ENCODE results near the gene OR10T2. TPM values are rescaled to one million over a fixed set of nuclear protein-coding genes. Genes with fewer than 3 reads are reported as not detected.
"Not testable (repeated sequence)": the region's sequence is repeated elsewhere in the genome, so short reads cannot be mapped to it uniquely, and the experiment has no call there.

Gene OR10T2
- total RNA-seq, 1 donor from 2014 or later = not detected

GRCh38 chr1:158400871-158401270, 1.6 kb upstream of the OR10T2 start:
- Histone ChIP-seq H3K36me3 (ENCODE audit: control insufficient read depth in 3 of 3, insufficient read depth in 3 of 3, low read length in 3 of 3) (no peaks in the 10 kb centered on the region), H3K27me3 (ENCODE audit: control insufficient read depth in 3 of 3, insufficient read depth in 3 of 3, low read length in 3 of 3) (peaks cover 0 to 3% (median 0%) of the 10 kb centered on the region in 3 donors), H3K9ac (ENCODE audit: low read depth in 1 of 3, low read length in 3 of 3) (no peak overlapping the region), H3K4me3 (ENCODE audit: low read length in 3 of 3) (no peak overlapping the region), H3K9me3 (ENCODE audit: control insufficient read depth in 3 of 3, low read length in 3 of 3) (no peaks in the 10 kb centered on the region), H3K4me1 (ENCODE audit: control insufficient read depth in 3 of 3, insufficient read depth in 3 of 3, low read length in 3 of 3) (no peaks in the 10 kb centered on the region), H3K27ac (ENCODE audit: low read depth, low read length) (no peak overlapping the region)

- no peaks in the 10 kb centered on the region for H3K4me1 ChIP-seq (ENCODE audit: control insufficient read depth in 3 of 3, insufficient read depth in 3 of 3, low read length in 3 of 3)
- no peaks in the 10 kb centered on the region for H3K36me3 ChIP-seq (ENCODE audit: control insufficient read depth in 3 of 3, insufficient read depth in 3 of 3, low read length in 3 of 3)
- H3K9ac ChIP-seq (ENCODE audit: low read depth in 1 of 3, low read length in 3 of 3) = no peak overlapping the region
- H3K27me3 ChIP-seq (ENCODE audit: control insufficient read depth in 3 of 3, insufficient read depth in 3 of 3, low read length in 3 of 3) = peaks cover 0 to 3% (median 0%) of the 10 kb centered on the region in 3 donors
- no peak overlapping the region for H3K27ac ChIP-seq (ENCODE audit: low read depth, low read length)
- no peaks in the 10 kb centered on the region for H3K9me3 ChIP-seq (ENCODE audit: control insufficient read depth in 3 of 3, low read length in 3 of 3)
- H3K4me3 ChIP-seq (ENCODE audit: low read length in 3 of 3) = no peak overlapping the region
Measured at GRCh38 chr1:158396646-158397045, 2.6 kb downstream of the OR10T2 start.

- Histone ChIP-seq H3K36me3 (ENCODE audit: control insufficient read depth in 3 of 3, insufficient read depth in 3 of 3, low read length in 3 of 3) (no peaks in the 10 kb centered on the region), H3K9me3 (ENCODE audit: control insufficient read depth in 3 of 3, low read length in 3 of 3) (no peaks in the 10 kb centered on the region), H3K27ac (ENCODE audit: low read depth, low read length) (no peak overlapping the region), H3K27me3 (ENCODE audit: control insufficient read depth in 3 of 3, insufficient read depth in 3 of 3, low read length in 3 of 3) (no peaks in the 10 kb centered on the region), H3K9ac (ENCODE audit: low read depth in 1 of 3, low read length in 3 of 3) (no peak overlapping the region), H3K4me3 (ENCODE audit: low read length in 3 of 3) (no peak overlapping the region), H3K4me1 (ENCODE audit: control insufficient read depth in 3 of 3, insufficient read depth in 3 of 3, low read length in 3 of 3) (no peaks in the 10 kb centered on the region)
Measured at GRCh38 chr1:158393476-158393875, 5.8 kb downstream of the OR10T2 start.

DNA sequence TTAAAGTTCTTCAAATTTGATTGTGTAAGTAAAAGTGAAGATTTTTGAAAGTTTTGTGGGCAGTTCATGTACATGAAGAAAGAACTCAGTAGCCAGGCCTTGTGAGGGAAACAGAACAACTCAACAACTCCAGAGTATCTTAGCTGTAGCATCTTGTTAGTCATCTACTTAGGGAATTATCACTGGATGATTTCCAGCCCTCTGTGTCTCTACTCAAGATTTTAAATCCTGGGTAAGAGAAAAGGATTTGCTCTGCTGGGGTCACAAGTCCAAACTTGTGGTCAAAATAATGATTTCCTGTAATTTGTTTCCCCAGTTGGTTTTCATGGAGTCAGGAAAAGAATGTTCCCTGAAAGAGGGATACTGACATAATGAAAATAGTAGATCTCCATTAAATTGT, 8.2 kb downstream of the OR10T2 start:
- H3K4me3 ChIP-seq (ENCODE audit: low read length in 3 of 3) = no peak overlapping the region

GRCh38 chr1:158390331-158390730, 8.9 kb downstream of the OR10T2 start:
- H3K9ac ChIP-seq (ENCODE audit: low read depth in 1 of 3, low read length in 3 of 3) = no peak overlapping the region
- H3K27ac ChIP-seq (ENCODE audit: low read depth, low read length) = no peak overlapping the region
- no peaks in the 10 kb centered on the region for H3K27me3 ChIP-seq (ENCODE audit: control insufficient read depth in 3 of 3, insufficient read depth in 3 of 3, low read length in 3 of 3)
- H3K36me3 ChIP-seq (ENCODE audit: control insufficient read depth in 3 of 3, insufficient read depth in 3 of 3, low read length in 3 of 3) = no peaks in the 10 kb centered on the region
- no peaks in the 10 kb centered on the region for H3K9me3 ChIP-seq (ENCODE audit: control insufficient read depth in 3 of 3, low read length in 3 of 3)
- H3K4me1 ChIP-seq (ENCODE audit: control insufficient read depth in 3 of 3, insufficient read depth in 3 of 3, low read length in 3 of 3) = no peaks in the 10 kb centered on the region
- H3K4me3 ChIP-seq (ENCODE audit: low read length in 3 of 3) = no peak overlapping the region

More for the DNA sequence above, 8.2 kb downstream of the OR10T2 start:
- Histone ChIP-seq H3K27ac (ENCODE audit: low read depth, low read length) (no peak overlapping the region), H3K9me3 (ENCODE audit: control insufficient read depth in 3 of 3, low read length in 3 of 3) (no peaks in the 10 kb centered on the region), H3K4me1 (ENCODE audit: control insufficient read depth in 3 of 3, insufficient read depth in 3 of 3, low read length in 3 of 3) (no peaks in the 10 kb centered on the region), H3K36me3 (ENCODE audit: control insufficient read depth in 3 of 3, insufficient read depth in 3 of 3, low read length in 3 of 3) (no peaks in the 10 kb centered on the region), H3K27me3 (ENCODE audit: control insufficient read depth in 3 of 3, insufficient read depth in 3 of 3, low read length in 3 of 3) (no peaks in the 10 kb centered on the region), H3K9ac (ENCODE audit: low read depth in 1 of 3, low read length in 3 of 3) (no peak overlapping the region)

DNA sequence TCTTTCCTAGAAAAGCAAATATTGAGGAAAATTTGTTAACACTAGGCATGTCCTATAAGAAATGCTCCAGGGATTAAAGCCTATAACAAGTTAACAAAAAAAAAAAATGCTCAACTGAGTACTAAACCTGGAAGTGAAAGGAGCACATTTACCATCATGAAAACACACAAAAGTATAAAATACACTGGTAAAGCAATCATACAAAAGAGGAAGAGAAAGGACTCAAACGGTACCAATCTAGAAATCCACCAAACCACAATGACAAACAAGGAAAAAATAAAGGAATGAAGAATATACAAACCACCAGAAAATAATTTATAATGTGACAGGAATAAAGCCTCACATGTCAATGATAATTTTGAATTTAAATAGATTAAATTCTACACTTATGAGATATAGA, 24.4 kb downstream of the OR10T2 start:
- Histone ChIP-seq H3K4me1 (ENCODE audit: control insufficient read depth in 3 of 3, insufficient read depth in 3 of 3, low read length in 3 of 3) (no peaks in the 10 kb centered on the region), H3K4me3 (ENCODE audit: low read length in 3 of 3) (no peak overlapping the region), H3K27ac (ENCODE audit: low read depth, low read length) (no peak overlapping the region), H3K27me3 (ENCODE audit: control insufficient read depth in 3 of 3, insufficient read depth in 3 of 3, low read length in 3 of 3) (no peaks in the 10 kb centered on the region), H3K9me3 (ENCODE audit: control insufficient read depth in 3 of 3, low read length in 3 of 3) (peaks cover 0 to 9% (median 4%) of the 10 kb centered on the region in 3 donors), H3K36me3 (ENCODE audit: control insufficient read depth in 3 of 3, insufficient read depth in 3 of 3, low read length in 3 of 3) (no peaks in the 10 kb centered on the region), H3K9ac (ENCODE audit: low read depth in 1 of 3, low read length in 3 of 3) (no peak overlapping the region)

DNA sequence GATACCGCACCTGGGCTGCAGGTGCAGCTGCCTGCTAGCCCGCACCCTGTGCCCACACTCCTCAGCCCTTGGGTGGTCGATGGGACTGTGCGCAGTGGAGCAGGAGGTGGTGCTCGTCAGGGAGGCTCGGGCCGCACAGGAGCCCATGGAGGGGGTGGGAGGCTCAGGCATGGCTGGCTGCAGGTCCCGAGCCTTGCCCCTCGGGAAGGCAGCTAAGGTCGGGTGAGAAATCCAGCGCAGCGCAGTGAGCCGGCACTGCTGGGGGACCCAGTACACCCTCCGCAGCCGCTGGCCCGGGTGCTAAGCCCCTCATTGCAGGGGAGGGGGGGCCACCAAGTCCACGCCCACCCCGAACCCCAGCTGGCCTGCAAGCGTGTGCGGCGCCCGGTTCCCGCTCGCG, 25.2 kb downstream of the OR10T2 start:
- H3K36me3 ChIP-seq (ENCODE audit: control insufficient read depth in 3 of 3, insufficient read depth in 3 of 3, low read length in 3 of 3); H3K27me3 ChIP-seq (ENCODE audit: control insufficient read depth in 3 of 3, insufficient read depth in 3 of 3, low read length in 3 of 3); H3K4me1 ChIP-seq (ENCODE audit: control insufficient read depth in 3 of 3, insufficient read depth in 3 of 3, low read length in 3 of 3); H3K9ac ChIP-seq (ENCODE audit: low read depth in 1 of 3, low read length in 3 of 3); H3K27ac ChIP-seq (ENCODE audit: low read depth, low read length); H3K4me3 ChIP-seq (ENCODE audit: low read length in 3 of 3); H3K9me3 ChIP-seq (ENCODE audit: control insufficient read depth in 3 of 3, low read length in 3 of 3): not testable (repeated sequence)

GRCh38 chr1:158371188-158371953, 27.9 kb downstream of the OR10T2 start:
- Histone ChIP-seq H3K27ac (ENCODE audit: low read depth, low read length) (no peak overlapping the region), H3K4me1 (ENCODE audit: control insufficient read depth in 3 of 3, insufficient read depth in 3 of 3, low read length in 3 of 3) (no peaks in the 10 kb centered on the region), H3K9ac (ENCODE audit: low read depth in 1 of 3, low read length in 3 of 3) (no peak overlapping the region), H3K27me3 (ENCODE audit: control insufficient read depth in 3 of 3, insufficient read depth in 3 of 3, low read length in 3 of 3) (no peaks in the 10 kb centered on the region), H3K4me3 (ENCODE audit: low read length in 3 of 3) (no peak overlapping the region), H3K9me3 (ENCODE audit: control insufficient read depth in 3 of 3, low read length in 3 of 3) (peaks cover 0 to 9% (median 4%) of the 10 kb centered on the region in 3 donors), H3K36me3 (ENCODE audit: control insufficient read depth in 3 of 3, insufficient read depth in 3 of 3, low read length in 3 of 3) (no peaks in the 10 kb centered on the region)

- H3K36me3 ChIP-seq (ENCODE audit: control insufficient read depth in 3 of 3, insufficient read depth in 3 of 3, low read length in 3 of 3) = no peaks in the 10 kb centered on the region
- H3K27me3 ChIP-seq (ENCODE audit: control insufficient read depth in 3 of 3, insufficient read depth in 3 of 3, low read length in 3 of 3) = no peaks in the 10 kb centered on the region
- no peak overlapping the region for H3K9ac ChIP-seq (ENCODE audit: low read depth in 1 of 3, low read length in 3 of 3)
- no peaks in the 10 kb centered on the region for H3K4me1 ChIP-seq (ENCODE audit: control insufficient read depth in 3 of 3, insufficient read depth in 3 of 3, low read length in 3 of 3)
- H3K9me3 ChIP-seq (ENCODE audit: control insufficient read depth in 3 of 3, low read length in 3 of 3) = peaks cover 0 to 9% (median 4%) of the 10 kb centered on the region in 3 donors
- no peak overlapping the region for H3K27ac ChIP-seq (ENCODE audit: low read depth, low read length)
- no peak overlapping the region for H3K4me3 ChIP-seq (ENCODE audit: low read length in 3 of 3)
Measured at GRCh38 chr1:158366783-158367182, 32.5 kb downstream of the OR10T2 start.

DNA sequence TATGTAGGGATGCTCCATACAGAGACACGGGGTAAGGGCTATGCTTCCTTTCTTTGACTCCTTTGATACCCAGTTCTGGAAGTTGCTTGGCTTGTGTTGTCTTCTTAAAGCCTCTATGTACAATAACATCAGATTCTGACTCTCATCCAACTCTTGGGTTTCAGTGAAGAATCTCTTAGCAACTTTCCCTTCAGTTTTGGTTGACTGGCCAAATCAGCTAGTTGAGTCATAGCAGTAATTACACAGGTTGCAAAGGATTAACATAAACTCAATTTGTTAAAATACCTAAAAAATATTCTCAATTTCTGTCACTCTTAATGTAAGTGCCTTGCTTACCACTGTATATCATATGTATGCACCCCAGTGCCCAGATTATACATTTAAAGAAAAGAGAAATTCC, 36.3 kb downstream of the OR10T2 start:
- H3K27me3 ChIP-seq (ENCODE audit: control insufficient read depth in 3 of 3, insufficient read depth in 3 of 3, low read length in 3 of 3) = no peaks in the 10 kb centered on the region
- no peaks in the 10 kb centered on the region for H3K9me3 ChIP-seq (ENCODE audit: control insufficient read depth in 3 of 3, low read length in 3 of 3)
- H3K4me3 ChIP-seq (ENCODE audit: low read length in 3 of 3) = no peak overlapping the region
- H3K27ac ChIP-seq (ENCODE audit: low read depth, low read length) = no peak overlapping the region
- no peaks in the 10 kb centered on the region for H3K36me3 ChIP-seq (ENCODE audit: control insufficient read depth in 3 of 3, insufficient read depth in 3 of 3, low read length in 3 of 3)
- H3K9ac ChIP-seq (ENCODE audit: low read depth in 1 of 3, low read length in 3 of 3) = no peak overlapping the region
- no peaks in the 10 kb centered on the region for H3K4me1 ChIP-seq (ENCODE audit: control insufficient read depth in 3 of 3, insufficient read depth in 3 of 3, low read length in 3 of 3)
